IPS-20b (cell line): ENCODE results near the gene GPR157.
"Not testable (repeated sequence)": the region's sequence is repeated elsewhere in the genome, so short reads cannot be mapped to it uniquely, and the experiment has no call there.

Experiments
- H3K27ac ChIP-seq: one replicate; pipeline ENCODE4 v1.5.1; 2013; ENCODE audit warnings: low read length
- H3K27me3 ChIP-seq: 2 replicates; pipeline ENCODE4 v1.6.1; 2013; ENCODE audit warnings: mild to moderate bottlenecking, low read length, inconsistent platforms; ENCODE audit not compliant: insufficient read depth
- H3K36me3 ChIP-seq: 2 replicates; pipeline ENCODE4 v1.6.1; 2013; ENCODE audit warnings: low read depth, mild to moderate bottlenecking, inconsistent platforms, low read length, moderate library complexity; ENCODE audit not compliant: insufficient read depth
- H3K4me1 ChIP-seq: 2 replicates; pipeline ENCODE4 v1.6.1; 2013; ENCODE audit warnings: mild to moderate bottlenecking, control low read depth, inconsistent platforms, low read length, moderate library complexity; ENCODE audit not compliant: insufficient read depth
- H3K4me3 ChIP-seq: 2 replicates; pipeline ENCODE4 v1.5.1; 2013; ENCODE audit warnings: mild to moderate bottlenecking, low read length, inconsistent platforms
- H3K9ac ChIP-seq: 2 replicates; pipeline ENCODE4 v1.6.1; 2013; ENCODE audit warnings: low read depth, mild to moderate bottlenecking, inconsistent platforms, low read length, moderate library complexity
- H3K9me3 ChIP-seq: 2 replicates; pipeline ENCODE4 v1.6.1; 2013; ENCODE audit warnings: mild to moderate bottlenecking, low read depth, low read length, inconsistent platforms; ENCODE audit not compliant: insufficient read depth

The GPR157 gene

DNA sequence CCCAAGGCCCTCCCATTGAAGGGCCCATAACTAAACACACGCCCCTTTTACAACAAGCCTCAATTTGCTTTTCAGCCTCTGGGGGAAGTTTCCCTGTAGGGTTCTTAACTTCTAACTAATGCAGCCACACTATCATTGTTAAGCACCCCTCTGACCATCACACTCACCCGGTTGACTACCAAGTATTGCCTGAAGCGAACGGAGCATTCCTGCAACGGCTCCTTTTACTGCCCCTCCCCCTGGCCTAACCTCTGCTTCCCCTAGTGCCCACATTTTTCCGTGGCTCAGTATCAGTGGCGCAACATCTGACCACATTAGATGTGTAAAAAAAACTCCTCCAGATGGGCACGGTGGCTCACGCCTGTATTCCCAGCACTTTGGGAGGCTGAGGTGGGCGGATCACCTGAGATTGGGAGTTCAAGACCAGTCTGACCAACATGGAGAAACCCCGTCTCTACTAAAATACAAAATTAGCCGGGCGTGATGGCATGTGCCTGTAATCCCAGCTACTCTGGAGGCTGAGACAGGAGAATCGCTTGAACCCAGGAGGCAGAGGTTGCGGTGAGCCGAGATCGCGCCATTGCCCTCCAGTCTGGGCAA, 34.8 kb downstream of the GPR157 start:
- H3K9ac ChIP-seq, H3K36me3 ChIP-seq, H3K4me1 ChIP-seq, H3K4me3 ChIP-seq, H3K27ac ChIP-seq, H3K27me3 ChIP-seq: not testable (repeated sequence)
- peaks cover 15% of the 10 kb centered on the region for H3K9me3 ChIP-seq

DNA sequence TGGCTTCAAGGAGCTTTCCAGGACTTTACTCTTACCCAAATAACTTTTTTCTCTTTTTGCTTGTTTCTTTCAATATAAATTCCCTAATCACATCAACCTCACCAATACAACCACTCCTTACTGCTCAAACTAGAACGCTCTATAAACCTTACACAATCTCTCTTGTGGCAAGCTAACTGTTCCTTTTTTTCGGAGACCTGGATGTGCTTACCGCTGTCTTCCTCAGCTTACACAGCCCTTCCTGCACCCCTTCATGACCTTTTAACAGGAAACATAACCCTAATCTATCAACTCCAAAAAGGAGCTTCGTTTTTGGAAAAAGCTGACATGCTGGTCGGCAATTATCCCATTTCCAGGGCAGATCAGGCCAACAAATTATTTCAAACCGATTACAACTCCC, 35.3 kb downstream of the GPR157 start:
- H3K9me3 ChIP-seq = peaks cover 15% of the 10 kb centered on the region
- H3K4me1 ChIP-seq = no peaks in the 10 kb centered on the region
- no peaks in the 10 kb centered on the region for H3K27me3 ChIP-seq
- no peak overlapping the region for H3K27ac ChIP-seq
- H3K4me3 ChIP-seq = no peak overlapping the region
- H3K36me3 ChIP-seq = no peaks in the 10 kb centered on the region
- no peak overlapping the region for H3K9ac ChIP-seq

DNA sequence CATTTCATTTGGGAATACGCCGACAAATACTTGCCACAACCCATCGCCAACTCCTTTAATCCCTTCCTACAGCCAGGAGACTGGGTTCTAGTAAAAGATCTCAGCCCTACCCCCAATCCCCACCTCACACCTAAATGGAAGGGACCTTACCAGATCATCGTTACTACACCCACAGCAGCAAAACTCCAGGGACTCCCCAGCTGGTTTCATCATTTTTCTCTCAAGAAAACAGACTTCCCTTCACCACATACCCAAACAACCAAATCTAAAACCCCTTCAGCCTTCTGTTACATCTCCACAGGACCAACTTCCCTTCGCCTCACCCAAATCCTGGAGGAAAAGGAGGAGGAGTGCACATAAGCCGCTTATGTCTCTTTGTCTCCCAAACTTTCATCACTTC, 35.8 kb downstream of the GPR157 start:
- no peaks in the 10 kb centered on the region for H3K36me3 ChIP-seq
- no peak overlapping the region for H3K27ac ChIP-seq
- H3K4me3 ChIP-seq = no peak overlapping the region
- H3K9me3 ChIP-seq = peaks cover 15% of the 10 kb centered on the region
- no peaks in the 10 kb centered on the region for H3K27me3 ChIP-seq
- H3K9ac ChIP-seq = no peak overlapping the region
- no peaks in the 10 kb centered on the region for H3K4me1 ChIP-seq

GRCh38 chr1:9088807-9089206, 40.1 kb downstream of the GPR157 start:
- Histone ChIP-seq H3K4me3 (no peak overlapping the region), H3K36me3 (no peaks in the 10 kb centered on the region), H3K9ac (no peak overlapping the region), H3K27ac (no peak overlapping the region), H3K27me3 (no peaks in the 10 kb centered on the region), H3K9me3 (no peaks in the 10 kb centered on the region), H3K4me1 (no peaks in the 10 kb centered on the region)

GRCh38 chr1:9087411-9088125, 41.3 kb downstream of the GPR157 start:
- no peaks in the 10 kb centered on the region for H3K4me1 ChIP-seq
- no peak overlapping the region for H3K9ac ChIP-seq
- no peak overlapping the region for H3K27ac ChIP-seq
- no peaks in the 10 kb centered on the region for H3K27me3 ChIP-seq
- H3K36me3 ChIP-seq = no peaks in the 10 kb centered on the region
- H3K9me3 ChIP-seq = no peaks in the 10 kb centered on the region
- H3K4me3 ChIP-seq = no peak overlapping the region

DNA sequence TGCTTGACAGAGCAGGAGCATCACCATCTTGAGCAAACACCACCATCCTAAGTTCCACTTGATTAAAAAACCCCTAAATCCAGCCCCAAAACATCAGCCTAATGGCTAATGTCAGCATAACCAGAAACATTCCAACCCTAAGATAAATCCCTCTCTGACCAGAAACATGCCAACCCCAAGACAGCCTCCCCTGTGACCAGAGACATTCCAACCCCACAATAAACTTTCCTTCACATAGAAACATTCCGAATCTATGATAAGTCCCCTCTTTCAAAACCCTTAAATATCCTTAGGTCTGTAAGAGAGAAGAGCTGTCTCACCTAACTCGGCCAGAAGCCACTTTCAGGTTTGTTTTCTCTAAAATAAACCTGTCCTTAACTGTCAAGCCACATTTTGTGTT, 42.1 kb downstream of the GPR157 start:
- Histone ChIP-seq H3K27me3 (no peaks in the 10 kb centered on the region), H3K36me3 (no peaks in the 10 kb centered on the region), H3K27ac (no peak overlapping the region), H3K4me1 (no peaks in the 10 kb centered on the region), H3K4me3 (no peak overlapping the region), H3K9me3 (no peaks in the 10 kb centered on the region), H3K9ac (no peak overlapping the region)

DNA sequence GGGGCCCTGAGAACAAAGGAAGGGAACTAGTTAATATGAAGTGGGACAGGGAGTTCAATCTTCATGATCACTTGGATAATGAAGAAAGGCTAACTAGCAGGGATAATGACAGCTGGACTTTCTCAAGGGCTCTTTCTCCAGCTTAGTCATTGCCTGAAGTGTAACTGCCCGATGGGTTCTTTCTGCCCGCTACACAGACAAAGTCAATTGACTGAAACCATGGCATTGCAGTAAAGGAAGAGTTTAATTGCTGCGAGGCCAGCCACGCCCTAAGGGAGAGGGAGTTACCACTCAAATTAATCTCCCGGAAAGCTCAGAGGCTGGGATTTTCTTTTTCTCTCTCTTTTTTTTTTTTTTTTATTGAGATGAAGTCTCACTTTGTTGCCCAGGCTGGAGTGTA, 42.9 kb downstream of the GPR157 start:
- Histone ChIP-seq H3K27ac (no peak overlapping the region), H3K27me3 (no peaks in the 10 kb centered on the region), H3K9ac (no peak overlapping the region), H3K36me3 (no peaks in the 10 kb centered on the region), H3K4me1 (no peaks in the 10 kb centered on the region), H3K4me3 (no peak overlapping the region), H3K9me3 (no peaks in the 10 kb centered on the region)

GRCh38 chr1:9085306-9085940, 43.5 kb downstream of the GPR157 start:
- Histone ChIP-seq H3K9me3 (no peaks in the 10 kb centered on the region), H3K9ac (no peak overlapping the region), H3K36me3 (no peaks in the 10 kb centered on the region), H3K27me3 (no peaks in the 10 kb centered on the region), H3K27ac (no peak overlapping the region), H3K4me1 (0 out of 2 replicates have a peak, but pooled peaks cover 4% of the 10 kb centered on the region), H3K4me3 (no peak overlapping the region)

- H3K27me3 ChIP-seq = no peaks in the 10 kb centered on the region
- H3K9ac ChIP-seq = no peak overlapping the region
- 0 out of 2 replicates have a peak, but pooled peaks cover 4% of the 10 kb centered on the region for H3K4me1 ChIP-seq
- no peaks in the 10 kb centered on the region for H3K9me3 ChIP-seq
- H3K27ac ChIP-seq = no peak overlapping the region
- H3K36me3 ChIP-seq = no peaks in the 10 kb centered on the region
- no peak overlapping the region for H3K4me3 ChIP-seq
Observed at GRCh38 chr1:9084906-9085305, 44.0 kb downstream of the GPR157 start.

- Histone ChIP-seq H3K27me3 (no peaks in the 10 kb centered on the region), H3K4me1 (0 out of 2 replicates have a peak, but pooled peaks cover 4% of the 10 kb centered on the region), H3K36me3 (no peaks in the 10 kb centered on the region), H3K9me3 (no peaks in the 10 kb centered on the region), H3K27ac (no peak overlapping the region), H3K4me3 (no peak overlapping the region), H3K9ac (no peak overlapping the region)
Observed at GRCh38 chr1:9081473-9081872, 47.4 kb downstream of the GPR157 start.

DNA sequence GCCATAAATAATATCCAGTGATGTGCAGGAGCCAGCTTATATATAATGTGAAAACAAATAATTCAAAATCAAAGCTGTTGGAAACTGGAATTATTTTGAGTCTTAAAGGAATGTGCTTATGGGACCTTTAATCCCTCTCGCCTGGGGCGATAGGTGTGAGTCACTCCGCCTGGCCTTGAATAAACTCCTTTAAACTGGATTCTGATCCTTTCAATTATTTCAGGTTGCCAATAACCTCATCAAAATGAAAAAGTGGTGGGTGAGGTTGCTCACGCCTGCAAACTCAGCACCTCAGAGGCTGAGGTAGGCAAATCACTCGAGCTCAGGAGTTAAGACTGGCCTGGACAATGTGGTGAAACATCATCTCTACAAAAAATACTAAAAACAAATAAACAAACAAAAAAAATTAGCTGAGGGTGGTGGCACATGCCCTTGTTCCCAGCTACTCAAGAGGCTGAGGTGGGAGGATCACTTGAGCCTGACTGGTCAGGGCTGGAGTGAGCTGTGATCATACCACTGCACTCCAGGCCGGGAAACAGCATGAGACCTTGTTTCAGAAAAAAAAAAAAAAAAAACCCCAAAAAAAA, 48.1 kb downstream of the GPR157 start:
- Histone ChIP-seq H3K27me3 (no peaks in the 10 kb centered on the region), H3K9ac (no peak overlapping the region), H3K36me3 (no peaks in the 10 kb centered on the region), H3K4me1 (0 out of 2 replicates have a peak, but pooled peaks cover 4% of the 10 kb centered on the region), H3K9me3 (no peaks in the 10 kb centered on the region), H3K4me3 (no peak overlapping the region), H3K27ac (no peak overlapping the region)
